Lung (tissue), 12 donors: ENCODE data around the gene SURF4. TPM values are rescaled to one million over a fixed set of nuclear protein-coding genes. Genes with fewer than 3 reads are reported as not detected.

Experiments used
- ATAC-seq: fragments of 200-7000 bp; cut with Tn5 transposase; one replicate; pipeline ENCODE4 v1.9.1; 2020; ENCODE audit warnings: moderate number of reproducible peaks; ENCODE audit not compliant: insufficient read depth, low FRiP score
- DNase-seq, 3 donors: peaks; one replicate each; pipeline ENCODE4 v3.0.0-alpha.2; 2013 to 2017
- H3K27ac ChIP-seq, 2 donors: one replicate each; pipeline ENCODE4 v1.5.1; 2013; ENCODE audit warnings: mild to moderate bottlenecking in 2 of 2, moderate library complexity in 2 of 2, control low read depth in 1 of 2, inconsistent platforms in 1 of 2, low read depth in 1 of 2, low read length in 1 of 2
- H3K27me3 ChIP-seq, 3 donors: one replicate each; pipeline ENCODE4 v1.5.1; 2013; ENCODE audit warnings: low read length in 2 of 3; ENCODE audit not compliant: control insufficient read depth in 3 of 3, insufficient read depth in 3 of 3
- H3K36me3 ChIP-seq, 4 donors: one replicate each; pipeline ENCODE4 v1.5.1; 2013; ENCODE audit warnings: low read length in 4 of 4, mild to moderate bottlenecking in 1 of 4, moderate library complexity in 1 of 4; ENCODE audit not compliant: control insufficient read depth in 4 of 4, insufficient read depth in 4 of 4
- H3K4me1 ChIP-seq, 5 donors: one replicate each; pipeline ENCODE4 v1.5.1; 2013; ENCODE audit warnings: low read length in 5 of 5, mild to moderate bottlenecking in 2 of 5, moderate library complexity in 1 of 5; ENCODE audit not compliant: control insufficient read depth in 5 of 5, insufficient read depth in 5 of 5
- H3K4me3 ChIP-seq: one replicate; pipeline ENCODE4 v1.5.1; 2013; ENCODE audit warnings: mild to moderate bottlenecking, control low read depth, moderate library complexity
- H3K9ac ChIP-seq, 2 donors: one replicate each; pipeline ENCODE4 v1.5.1; 2013; ENCODE audit warnings: low read length in 2 of 2, control low read depth in 1 of 2; ENCODE audit not compliant: insufficient read depth in 1 of 2
- H3K9me3 ChIP-seq, 4 donors: one replicate each; pipeline ENCODE4 v1.5.1; 2013; ENCODE audit warnings: low read length in 3 of 4, mild to moderate bottlenecking in 1 of 4, moderate library complexity in 1 of 4; ENCODE audit not compliant: control insufficient read depth in 4 of 4, insufficient read depth in 3 of 4
- WGBS, 2 donors: extraction: QIAGEN DNeasy Blood & Tissue Kit; methylation state at CpG; one replicate each; pipeline ENCODE4 v1.1.7; 2013; 5-methylcytosine and 5-hydroxymethylcytosine counted together
- polyA plus RNA-seq, 2 donors: library from polyadenylated mRNA; stranded (reverse); fragments of 200-250 nt; gene quantifications; one replicate each; pipeline ENCODE4 v1.2.1, GENCODE V29; 2013
- total RNA-seq, 2 donors: library from RNA; depleted of rRNA in 1 of 2; stranded (reverse); fragments of >200 nt in 1 of 2; gene quantifications; one replicate each; pipeline ENCODE4 v1.2.1, GENCODE V29; 2014 to 2021
- TF ChIP-seq, protein P1 (sequence below): IDR thresholded peaks from 2 replicates; pipeline ENCODE4 v1.5.1; 2012; ENCODE audit warnings: mild to moderate bottlenecking; ENCODE audit errors: control extremely low read depth, extremely low read depth
- donor health status: control.
- donor health status: control.
- donor health status: Bipolar disorder and iron deficiency.
- donor health status: healthy.
- donor health status: DM: yes; HTN: yes; CAD: no.

The SURF4 gene
- total and polyA plus RNA-seq, 4 donors, result 87.4 to 222 (median 174) TPM

DNA sequence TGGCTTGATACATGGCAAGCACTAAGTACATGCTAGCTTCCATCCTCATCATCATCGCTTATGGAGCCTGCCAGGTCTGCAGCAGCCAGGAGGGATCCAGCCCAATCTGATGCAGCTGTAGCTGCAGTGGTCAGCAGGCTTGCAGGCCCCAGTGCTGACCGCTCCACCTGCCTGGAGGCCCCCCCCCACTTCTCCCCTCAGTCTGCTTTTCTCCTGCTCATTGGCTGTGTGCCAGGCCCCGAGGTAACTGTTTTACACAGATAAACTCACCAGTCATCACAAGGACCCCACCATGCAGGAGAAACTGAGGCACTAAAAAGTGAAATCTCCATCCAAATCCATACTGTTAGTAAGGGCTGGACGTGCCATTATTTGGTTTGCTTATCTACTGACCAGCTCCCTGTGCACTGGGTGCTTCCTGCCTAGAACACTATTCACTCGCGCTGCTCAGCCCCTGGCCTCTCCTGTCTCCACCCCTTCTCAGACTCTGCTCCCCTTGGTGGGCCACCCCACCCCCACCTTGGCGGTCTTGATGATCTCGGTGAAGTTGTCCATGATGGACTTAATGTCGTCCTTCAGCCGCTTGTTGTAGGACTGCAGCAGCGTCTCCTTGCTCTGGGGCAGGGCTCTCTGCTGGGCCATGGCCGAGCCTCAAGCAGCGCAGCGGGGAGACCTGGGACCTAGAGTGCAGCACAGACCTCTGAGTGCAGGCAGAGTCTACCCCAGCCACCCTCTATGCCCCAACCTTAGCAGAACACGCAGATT, 29.7 kb downstream of the SURF4 start:
- DNase-seq, result no peak
- Histone ChIP-seq H3K9ac (no peak overlapping the region), H3K4me3 (peak overlapping the region; percentile 86), H3K36me3 (peaks cover 12 to 71% (median 52%) of the 10 kb centered on the region in 4 donors), H3K27ac (peak overlapping the region in 1 of 2 donors; percentile 8), H3K27me3 (no peaks in the 10 kb centered on the region), H3K4me1 (peaks cover 0 to 23% (median 12%) of the 10 kb centered on the region in 5 donors), H3K9me3 (no peaks in the 10 kb centered on the region)
- WGBS, 2 donors, result 76 to 81% methylated on average over 15 of the region's 15 CpGs
- no peak for ATAC-seq
- TF ChIP-seq, protein P1, sequence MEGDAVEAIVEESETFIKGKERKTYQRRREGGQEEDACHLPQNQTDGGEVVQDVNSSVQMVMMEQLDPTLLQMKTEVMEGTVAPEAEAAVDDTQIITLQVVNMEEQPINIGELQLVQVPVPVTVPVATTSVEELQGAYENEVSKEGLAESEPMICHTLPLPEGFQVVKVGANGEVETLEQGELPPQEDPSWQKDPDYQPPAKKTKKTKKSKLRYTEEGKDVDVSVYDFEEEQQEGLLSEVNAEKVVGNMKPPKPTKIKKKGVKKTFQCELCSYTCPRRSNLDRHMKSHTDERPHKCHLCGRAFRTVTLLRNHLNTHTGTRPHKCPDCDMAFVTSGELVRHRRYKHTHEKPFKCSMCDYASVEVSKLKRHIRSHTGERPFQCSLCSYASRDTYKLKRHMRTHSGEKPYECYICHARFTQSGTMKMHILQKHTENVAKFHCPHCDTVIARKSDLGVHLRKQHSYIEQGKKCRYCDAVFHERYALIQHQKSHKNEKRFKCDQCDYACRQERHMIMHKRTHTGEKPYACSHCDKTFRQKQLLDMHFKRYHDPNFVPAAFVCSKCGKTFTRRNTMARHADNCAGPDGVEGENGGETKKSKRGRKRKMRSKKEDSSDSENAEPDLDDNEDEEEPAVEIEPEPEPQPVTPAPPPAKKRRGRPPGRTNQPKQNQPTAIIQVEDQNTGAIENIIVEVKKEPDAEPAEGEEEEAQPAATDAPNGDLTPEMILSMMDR, result no peak

DNA sequence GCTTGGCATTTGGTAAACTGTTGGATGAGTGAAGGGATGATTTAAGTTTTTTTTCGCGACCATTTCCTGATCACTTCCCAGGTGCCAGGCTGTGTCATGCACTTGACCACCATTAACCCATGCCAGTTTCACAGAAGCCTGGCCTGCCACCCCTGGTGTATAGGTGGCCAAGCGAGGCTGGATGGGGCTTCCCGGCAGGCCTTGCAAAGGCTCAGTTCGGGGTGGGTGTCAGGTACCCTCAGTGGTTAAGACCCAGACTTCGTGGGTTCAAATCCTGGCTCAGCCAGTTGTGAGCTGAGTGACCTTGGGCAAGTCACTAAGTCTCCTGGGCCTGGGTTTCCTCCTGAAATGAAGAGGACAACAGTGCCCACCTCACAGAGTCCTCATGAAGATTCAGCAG, 30.3 kb downstream of the SURF4 start:
- Histone ChIP-seq H3K9me3 (no peaks in the 10 kb centered on the region), H3K4me3 (no peak overlapping the region), H3K4me1 (peaks cover 0 to 23% (median 12%) of the 10 kb centered on the region in 5 donors), H3K27ac (no peak overlapping the region), H3K27me3 (no peaks in the 10 kb centered on the region), H3K9ac (no peak overlapping the region), H3K36me3 (peaks cover 7 to 65% (median 48%) of the 10 kb centered on the region in 4 donors)
- no peak for ATAC-seq
- WGBS, 2 donors, result 94 to 96% methylated on average over 6 of the region's 6 CpGs
- TF ChIP-seq, protein P1, result no peak
- DNase-seq, result no peak

DNA sequence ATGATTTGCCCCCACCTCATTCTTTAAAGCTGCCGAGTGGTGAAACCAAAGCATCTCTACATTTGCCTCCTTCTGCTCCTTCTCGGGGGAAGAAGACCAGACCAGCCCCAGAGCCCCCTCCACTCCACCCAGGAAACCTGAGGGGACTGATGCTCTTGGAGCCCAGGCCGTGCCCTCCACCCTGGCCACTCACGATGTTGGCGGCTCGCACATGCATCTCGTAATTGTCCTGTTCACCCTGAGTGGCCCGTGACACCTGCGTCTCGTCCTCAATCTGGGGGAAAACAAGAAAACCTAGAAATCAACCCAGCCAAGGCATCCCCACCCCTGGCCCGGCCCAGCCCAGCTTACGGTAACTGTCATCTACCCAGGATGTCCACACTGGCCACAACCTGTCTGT, 30.9 kb downstream of the SURF4 start:
- H3K9me3 ChIP-seq, result no peaks in the 10 kb centered on the region
- H3K4me1 ChIP-seq, result peaks cover 0 to 23% (median 12%) of the 10 kb centered on the region in 5 donors
- ATAC-seq (no peak), DNase-seq (no peak)
- H3K27ac ChIP-seq, result no peak overlapping the region
- peaks cover 1 to 60% (median 47%) of the 10 kb centered on the region in 4 donors for H3K36me3 ChIP-seq
- H3K4me3 ChIP-seq, result no peak overlapping the region
- 95 to 99% methylated on average over 12 of the region's 12 CpGs for WGBS, 2 donors
- H3K27me3 ChIP-seq, result no peaks in the 10 kb centered on the region
- TF ChIP-seq, protein P1, result no peak
- H3K9ac ChIP-seq, result no peak overlapping the region
